Inferior parietal cortex (tissue), 1 donor: Measurements from ENCODE around the gene SFRP5.

Experiments
- DNase-seq: peaks from one replicate; pipeline ENCODE4 v3.0.0-alpha.2; 2016; ENCODE audit errors: extremely low spot score

The SFRP5 gene

GRCh38 chr10:97736902-97737769 lies 34.7 kb downstream of the SFRP5 start, which contains the start of gene ZFYVE27:
Gene ZFYVE27 (plus strand): TSS chr10:97737128. CDS start chr10:97738478, 1,350 bp downstream.
- peak; percentile 93 for DNase-seq

- no peak for DNase-seq
Measured at GRCh38 chr10:97736403-97736901, 35.3 kb downstream of the SFRP5 start.

GRCh38 chr10:97734021-97734420 lies 37.8 kb downstream of the SFRP5 start:
- no peak for DNase-seq

- DNase-seq, result no peak
Measured at GRCh38 chr10:97733256-97733655, 38.5 kb downstream of the SFRP5 start.

- DNase-seq, result no peak
Measured at GRCh38 chr10:97732052-97732359, 39.8 kb downstream of the SFRP5 start.

GRCh38 chr10:97731346-97732051 lies 40.3 kb downstream of the SFRP5 start:
- DNase-seq, result peak; percentile 95

- no peak for DNase-seq
Measured at GRCh38 chr10:97729014-97729413, 42.8 kb downstream of the SFRP5 start.

- DNase-seq, result no peak
Measured at GRCh38 chr10:97726636-97727178, 45.1 kb downstream of the SFRP5 start.

- DNase-seq, result no peak
Measured at GRCh38 chr10:97724341-97724941, 47.4 kb downstream of the SFRP5 start.

- no peak for DNase-seq
Measured at GRCh38 chr10:97723001-97723400, 48.8 kb downstream of the SFRP5 start.

- DNase-seq, result no peak
Measured at GRCh38 chr10:97721871-97722780, 49.7 kb downstream of the SFRP5 start.

- DNase-seq, result no peak
Measured at GRCh38 chr10:97719602-97720001, 52.2 kb downstream of the SFRP5 start.

- DNase-seq, result no peak
Measured at GRCh38 chr10:97718659-97719142, 53.1 kb downstream of the SFRP5 start.

GRCh38 chr10:97718178-97718577 lies 53.6 kb downstream of the SFRP5 start:
- peak; percentile 57 for DNase-seq

- no peak for DNase-seq
Measured at GRCh38 chr10:97717627-97718026, 54.2 kb downstream of the SFRP5 start.
